AG04450 (cell line): ENCODE data around the gene PYY. TPM values are rescaled to one million over a fixed set of nuclear protein-coding genes. Genes with fewer than 3 reads are reported as not detected.

Source experiments
- CTCF ChIA-PET: fragments of 300-600, 350-600 bp; formaldehyde crosslinking; extraction: SDS; loops from one replicate; lab custom pipeline; 2022; ENCODE audit warnings: antibody characterized with exemption, inconsistent platforms; lab: Charles Lee
- POLR2A ChIA-PET: fragments of 350-600 bp; formaldehyde crosslinking; extraction: SDS; loops from one replicate; lab custom pipeline; 2021; ENCODE audit warnings: antibody characterized with exemption, inconsistent platforms; lab: Yijun Ruan, JAX
- DNase-seq: peaks from one replicate; pipeline ENCODE4 v3.0.0-alpha.2; 2011; ENCODE audit warnings: low read depth, low spot score
- H3K27ac ChIP-seq: one replicate; pipeline ENCODE4 v1.5.1; 2012; ENCODE audit warnings: low read depth, low read length, control low read depth
- H3K27me3 ChIP-seq: one replicate; pipeline ENCODE4 v1.6.0; 2012; ENCODE audit warnings: low read length; ENCODE audit not compliant: control insufficient read depth, insufficient read depth
- H3K4me3 ChIP-seq: 2 replicates; pipeline ENCODE4 v1.5.1; 2011; ENCODE audit warnings: mild to moderate bottlenecking, low read depth, low read length, control low read depth
- H3K9me3 ChIP-seq: 2 replicates; pipeline ENCODE4 v1.5.1; 2012; ENCODE audit warnings: low read length; ENCODE audit not compliant: control insufficient read depth, insufficient read depth
- polyA minus RNA-seq: library from RNA; depleted of rRNA, polyadenylated mRNA; stranded (reverse); fragments of >200 nt; gene quantifications from 2 replicates; pipeline ENCODE4 v1.2.3, GENCODE V29; 2011; rRNA and poly(A)+ RNA removed
- polyA plus RNA-seq: library from polyadenylated mRNA; depleted of rRNA; stranded (reverse); fragments of >200 nt; gene quantifications from 2 replicates; pipeline ENCODE4 v1.2.3, GENCODE V29; 2011; rRNA removed
- TF ChIP-seq, protein P1 (sequence below): IDR thresholded peaks from 2 replicates; pipeline ENCODE4 v1.5.1; 2011; ENCODE audit warnings: low read depth, low read length, control low read depth, inconsistent platforms

The PYY gene
- polyA plus RNA-seq = not detected in 2 replicates
- not detected in 2 replicates for polyA minus RNA-seq

DNA sequence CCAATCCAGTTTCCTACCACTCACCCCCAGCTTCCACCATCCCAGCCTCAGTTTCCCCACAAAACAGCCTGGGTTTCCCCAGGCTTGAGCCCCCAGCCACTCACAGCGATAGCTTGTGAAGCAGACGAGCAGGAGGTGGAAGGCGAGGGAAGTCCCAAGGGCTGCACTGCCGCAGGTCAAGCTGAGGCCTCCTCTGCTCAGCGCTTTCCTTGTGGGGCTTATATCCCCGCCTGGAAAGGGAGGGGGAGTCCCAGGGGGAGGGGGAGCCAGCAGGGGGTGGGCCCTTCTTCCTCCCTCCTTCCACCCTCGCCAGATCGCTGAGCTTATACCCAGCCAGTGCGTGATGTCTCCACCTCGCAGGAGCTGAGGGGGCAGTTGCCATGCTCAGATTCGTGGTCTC, at the start of gene PYY:
TSS of gene PYY (minus strand) at position 195 of the 400 bp plus-strand sequence. CDS start 457 bp downstream, outside the sequence.
- TF ChIP-seq, protein P1, sequence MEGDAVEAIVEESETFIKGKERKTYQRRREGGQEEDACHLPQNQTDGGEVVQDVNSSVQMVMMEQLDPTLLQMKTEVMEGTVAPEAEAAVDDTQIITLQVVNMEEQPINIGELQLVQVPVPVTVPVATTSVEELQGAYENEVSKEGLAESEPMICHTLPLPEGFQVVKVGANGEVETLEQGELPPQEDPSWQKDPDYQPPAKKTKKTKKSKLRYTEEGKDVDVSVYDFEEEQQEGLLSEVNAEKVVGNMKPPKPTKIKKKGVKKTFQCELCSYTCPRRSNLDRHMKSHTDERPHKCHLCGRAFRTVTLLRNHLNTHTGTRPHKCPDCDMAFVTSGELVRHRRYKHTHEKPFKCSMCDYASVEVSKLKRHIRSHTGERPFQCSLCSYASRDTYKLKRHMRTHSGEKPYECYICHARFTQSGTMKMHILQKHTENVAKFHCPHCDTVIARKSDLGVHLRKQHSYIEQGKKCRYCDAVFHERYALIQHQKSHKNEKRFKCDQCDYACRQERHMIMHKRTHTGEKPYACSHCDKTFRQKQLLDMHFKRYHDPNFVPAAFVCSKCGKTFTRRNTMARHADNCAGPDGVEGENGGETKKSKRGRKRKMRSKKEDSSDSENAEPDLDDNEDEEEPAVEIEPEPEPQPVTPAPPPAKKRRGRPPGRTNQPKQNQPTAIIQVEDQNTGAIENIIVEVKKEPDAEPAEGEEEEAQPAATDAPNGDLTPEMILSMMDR = no peak
- DNase-seq = no peak
- Histone ChIP-seq H3K4me3 (no peak within 1 kb of the TSS), H3K9me3 (peaks cover 8% of the 10 kb centered on the region; the same call in 1 of the 2 replicates), H3K27ac (no peak within 1 kb of the TSS), H3K27me3 (peaks cover 66% of the 10 kb centered on the region)
- ChIA-PET POLR2A (interaction anchor here (0.7 kb wide), 1 partner anchor 75 kb away, joined by 3 read pairs; no protein-coding TSS in a partner anchor), CTCF (interaction anchor here (0.7 to 1.4 kb wide), 2 partner anchors 10 to 11 kb away, joined by 3 to 5 read pairs; no protein-coding TSS in a partner anchor)

DNA sequence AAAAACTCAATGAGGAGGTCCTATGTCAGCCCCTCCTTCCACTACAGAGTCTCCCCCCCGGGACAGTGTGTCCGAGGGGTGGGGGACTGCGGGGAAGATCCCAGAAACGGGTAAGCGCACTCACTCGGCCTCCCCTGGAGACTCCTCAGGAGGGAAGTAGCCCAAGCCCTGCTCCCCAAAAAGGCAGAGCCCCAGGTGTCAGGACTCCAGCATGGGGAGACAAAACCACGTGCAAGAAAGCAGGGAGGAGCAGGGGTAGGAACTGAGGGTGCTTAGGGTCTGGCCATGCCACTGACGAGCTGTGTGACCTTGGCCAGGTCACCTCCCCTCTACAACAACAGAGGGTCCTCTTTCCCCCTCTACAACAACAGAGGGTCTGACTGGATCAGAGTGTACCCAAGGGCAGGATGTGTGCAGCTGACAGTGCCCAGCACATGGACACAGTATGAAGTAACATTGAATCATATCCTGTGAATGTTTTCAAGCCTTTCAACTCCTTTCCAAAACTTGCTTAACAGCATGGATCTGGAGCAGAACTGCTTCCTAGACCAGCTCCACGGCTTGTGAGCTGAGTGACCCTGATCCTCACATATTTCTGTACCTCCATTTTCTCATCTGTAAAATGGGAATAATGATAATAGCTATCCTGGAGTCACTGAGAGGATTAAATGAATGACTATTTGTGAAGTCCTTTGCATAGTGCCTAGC, 48.6 kb upstream of the PYY start:
- Histone ChIP-seq H3K4me3 (no peak overlapping the region), H3K9me3 (peaks cover 4% of the 10 kb centered on the region; the same call in 1 of the 2 replicates), H3K27me3 (peaks cover 9% of the 10 kb centered on the region), H3K27ac (no peak overlapping the region)
- peak; percentile 41 for DNase-seq
- CTCF ChIA-PET = interaction anchor here (0.5 to 1.0 kb wide), 3 partner anchors 8 to 112 kb away, joined by 3 to 4 read pairs (median 3); no protein-coding TSS in a partner anchor
- POLR2A ChIA-PET = no interaction called here
- TF ChIP-seq, protein P1 = no peak

DNA sequence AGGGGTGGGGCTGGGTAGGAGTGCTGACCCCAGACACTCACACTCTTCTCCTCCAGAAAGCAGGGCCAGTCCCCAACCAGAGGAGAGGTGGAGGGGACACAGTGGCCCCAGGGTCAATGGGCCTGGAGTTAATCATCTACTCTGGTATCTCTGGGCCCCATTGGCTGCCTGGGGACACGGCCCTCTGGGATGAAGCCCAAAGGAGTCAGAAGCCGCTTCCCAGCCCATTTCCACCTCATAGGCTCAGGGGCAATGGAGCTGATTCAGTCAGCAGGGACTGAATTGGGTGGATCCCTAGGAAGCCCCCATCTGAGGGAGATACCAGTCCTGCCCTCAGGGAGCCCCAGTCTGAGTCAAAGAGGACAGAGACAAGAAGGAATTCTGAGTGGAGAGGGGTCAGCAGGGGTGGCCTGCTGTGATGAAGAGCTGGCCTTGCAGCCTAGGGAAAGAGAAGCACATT, 47.8 kb upstream of the PYY start:
- Histone ChIP-seq H3K27me3 (peaks cover 9% of the 10 kb centered on the region), H3K27ac (no peak overlapping the region), H3K4me3 (no peak overlapping the region), H3K9me3 (peaks cover 4% of the 10 kb centered on the region; the same call in 1 of the 2 replicates)
- no peak for DNase-seq
- CTCF ChIA-PET = interaction anchor here (0.5 to 10.1 kb wide), 2 partner anchors 43 to 57 kb away, joined by 6 to 123 read pairs; partner anchors contain the start of gene PPY
- POLR2A ChIA-PET = no interaction called here
- TF ChIP-seq, protein P1 = no peak

DNA sequence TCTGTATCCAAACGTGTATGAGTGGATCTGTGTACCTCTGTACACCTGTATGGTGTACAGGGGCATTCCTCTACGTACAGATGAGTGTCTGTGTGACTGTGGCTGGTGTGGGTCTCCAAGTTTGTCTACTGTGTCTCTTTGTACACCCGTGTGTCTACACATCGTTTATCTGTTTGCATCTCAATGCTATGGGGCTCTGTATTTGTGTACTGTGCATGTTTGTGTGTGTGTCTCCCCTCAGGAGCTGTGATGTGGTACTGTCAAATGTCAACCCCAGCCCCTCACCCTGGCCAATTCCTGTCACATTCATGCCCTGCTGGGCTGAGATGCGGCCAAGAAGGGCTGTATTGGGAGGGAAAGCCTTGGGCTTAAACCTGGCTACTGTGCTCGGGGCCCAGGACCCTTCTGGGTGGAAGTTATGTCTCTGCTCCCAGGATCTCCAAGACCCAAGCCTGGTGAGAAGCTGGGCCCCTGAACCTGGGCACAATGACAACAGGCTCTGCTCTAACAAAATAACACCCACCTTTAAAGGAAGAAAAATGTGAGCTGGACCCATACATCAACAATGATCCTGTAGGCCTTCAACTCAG, 47.2 kb upstream of the PYY start:
- POLR2A ChIA-PET = no interaction called here
- Histone ChIP-seq H3K4me3 (no peak overlapping the region), H3K9me3 (peaks cover 2% of the 10 kb centered on the region; the same call in 1 of the 2 replicates), H3K27ac (no peak overlapping the region), H3K27me3 (peaks cover 12% of the 10 kb centered on the region)
- CTCF ChIA-PET = interaction anchor here (0.5 to 10.1 kb wide), 2 partner anchors 43 to 57 kb away, joined by 6 to 123 read pairs; partner anchors contain the start of gene PPY
- DNase-seq = no peak
- TF ChIP-seq, protein P1 = no peak
